ENCODE results near the gene CPA2. TPM values are rescaled to one million over a fixed set of nuclear protein-coding genes. Genes with fewer than 3 reads are reported as not detected.
A peak's percentile ranks its signal among the peaks of the same experiment; 100 is the strongest.
"Not testable (repeated sequence)": the region's sequence is repeated elsewhere in the genome, so short reads cannot be mapped to it uniquely, and the experiment has no call there.

CPA2 gene
- total and polyA plus RNA-seq, 2 donors, result 0.14 to 0.71 TPM

GRCh38 chr7:130243486-130243885, 23.2 kb upstream of the CPA2 start:
- not testable (repeated sequence) for H3K9me3 ChIP-seq (ENCODE audit: control insufficient read depth in 2 of 2, insufficient read depth in 1 of 2, low read length in 1 of 2); H3K27me3 ChIP-seq (ENCODE audit: control insufficient read depth in 2 of 2, insufficient read depth in 1 of 2, low read length in 1 of 2); H3K27ac ChIP-seq (ENCODE audit: low read depth in 1 of 2, low read length in 1 of 2); H3K36me3 ChIP-seq (ENCODE audit: control insufficient read depth in 2 of 2, insufficient read depth in 2 of 2, low read length in 1 of 2); H3K4me3 ChIP-seq (ENCODE audit: low read length in 2 of 2); H3K4me1 ChIP-seq (ENCODE audit: control insufficient read depth in 2 of 2, insufficient read depth in 2 of 2, low read length in 2 of 2)
- 78% methylated on average over 1 of the region's 1 CpG for WGBS
- DNase-seq (ENCODE audit: low read depth in 6 of 9, low spot score in 9 of 9), result peak in 1 of 9 donors; percentile 29

- H3K27ac ChIP-seq (ENCODE audit: low read depth in 1 of 2, low read length in 1 of 2); H3K4me3 ChIP-seq (ENCODE audit: low read length in 2 of 2); H3K9me3 ChIP-seq (ENCODE audit: control insufficient read depth in 2 of 2, insufficient read depth in 1 of 2, low read length in 1 of 2); DNase-seq (ENCODE audit: low read depth in 6 of 9, low spot score in 9 of 9); H3K36me3 ChIP-seq (ENCODE audit: control insufficient read depth in 2 of 2, insufficient read depth in 2 of 2, low read length in 1 of 2); H3K4me1 ChIP-seq (ENCODE audit: control insufficient read depth in 2 of 2, insufficient read depth in 2 of 2, low read length in 2 of 2); H3K27me3 ChIP-seq (ENCODE audit: control insufficient read depth in 2 of 2, insufficient read depth in 1 of 2, low read length in 1 of 2): not testable (repeated sequence)
- 98% methylated on average over 1 of the region's 1 CpG for WGBS
Measured at GRCh38 chr7:130246491-130246890, 20.2 kb upstream of the CPA2 start.

GRCh38 chr7:130248842-130249241, 17.8 kb upstream of the CPA2 start:
- not testable (repeated sequence) for H3K36me3 ChIP-seq (ENCODE audit: control insufficient read depth in 2 of 2, insufficient read depth in 2 of 2, low read length in 1 of 2); H3K9me3 ChIP-seq (ENCODE audit: control insufficient read depth in 2 of 2, insufficient read depth in 1 of 2, low read length in 1 of 2); H3K27ac ChIP-seq (ENCODE audit: low read depth in 1 of 2, low read length in 1 of 2); H3K4me1 ChIP-seq (ENCODE audit: control insufficient read depth in 2 of 2, insufficient read depth in 2 of 2, low read length in 2 of 2); H3K4me3 ChIP-seq (ENCODE audit: low read length in 2 of 2); H3K27me3 ChIP-seq (ENCODE audit: control insufficient read depth in 2 of 2, insufficient read depth in 1 of 2, low read length in 1 of 2); DNase-seq (ENCODE audit: low read depth in 6 of 9, low spot score in 9 of 9)
- 98% methylated on average over 5 of the region's 5 CpGs for WGBS

GRCh38 chr7:130249626-130250025, 17.0 kb upstream of the CPA2 start:
- H3K36me3 ChIP-seq (ENCODE audit: control insufficient read depth in 2 of 2, insufficient read depth in 2 of 2, low read length in 1 of 2); H3K4me3 ChIP-seq (ENCODE audit: low read length in 2 of 2); H3K4me1 ChIP-seq (ENCODE audit: control insufficient read depth in 2 of 2, insufficient read depth in 2 of 2, low read length in 2 of 2); DNase-seq (ENCODE audit: low read depth in 6 of 9, low spot score in 9 of 9); H3K27ac ChIP-seq (ENCODE audit: low read depth in 1 of 2, low read length in 1 of 2); H3K27me3 ChIP-seq (ENCODE audit: control insufficient read depth in 2 of 2, insufficient read depth in 1 of 2, low read length in 1 of 2): not testable (repeated sequence)
- WGBS, result 97% methylated on average over 3 of the region's 3 CpGs
- H3K9me3 ChIP-seq (ENCODE audit: control insufficient read depth in 2 of 2, insufficient read depth in 1 of 2, low read length in 1 of 2), result peaks cover 0 to 12% of the 10 kb centered on the region in 2 donors

- Histone ChIP-seq H3K4me3 (ENCODE audit: low read length in 2 of 2) (no peak overlapping the region), H3K27me3 (ENCODE audit: control insufficient read depth in 2 of 2, insufficient read depth in 1 of 2, low read length in 1 of 2) (no peaks in the 10 kb centered on the region), H3K27ac (ENCODE audit: low read depth in 1 of 2, low read length in 1 of 2) (no peak overlapping the region), H3K4me1 (ENCODE audit: control insufficient read depth in 2 of 2, insufficient read depth in 2 of 2, low read length in 2 of 2) (no peaks in the 10 kb centered on the region), H3K36me3 (ENCODE audit: control insufficient read depth in 2 of 2, insufficient read depth in 2 of 2, low read length in 1 of 2) (no peaks in the 10 kb centered on the region), H3K9me3 (ENCODE audit: control insufficient read depth in 2 of 2, insufficient read depth in 1 of 2, low read length in 1 of 2) (peaks cover 1 to 18% of the 10 kb centered on the region in 2 donors)
- no peak for DNase-seq (ENCODE audit: low read depth in 6 of 9, low spot score in 9 of 9)
- WGBS, result 93% methylated on average over 6 of the region's 6 CpGs
Measured at GRCh38 chr7:130254555-130254954, 12.1 kb upstream of the CPA2 start.

- Histone ChIP-seq H3K9me3 (ENCODE audit: control insufficient read depth in 2 of 2, insufficient read depth in 1 of 2, low read length in 1 of 2) (peaks cover 1 to 23% of the 10 kb centered on the region in 2 donors), H3K4me3 (ENCODE audit: low read length in 2 of 2) (no peak overlapping the region), H3K4me1 (ENCODE audit: control insufficient read depth in 2 of 2, insufficient read depth in 2 of 2, low read length in 2 of 2) (no peaks in the 10 kb centered on the region), H3K36me3 (ENCODE audit: control insufficient read depth in 2 of 2, insufficient read depth in 2 of 2, low read length in 1 of 2) (no peaks in the 10 kb centered on the region), H3K27ac (ENCODE audit: low read depth in 1 of 2, low read length in 1 of 2) (no peak overlapping the region), H3K27me3 (ENCODE audit: control insufficient read depth in 2 of 2, insufficient read depth in 1 of 2, low read length in 1 of 2) (no peaks in the 10 kb centered on the region)
- 93% methylated on average over 2 of the region's 2 CpGs for WGBS
- DNase-seq (ENCODE audit: low read depth in 6 of 9, low spot score in 9 of 9), result no peak
Measured at GRCh38 chr7:130256704-130257103, 10.0 kb upstream of the CPA2 start.

- Histone ChIP-seq H3K27me3 (ENCODE audit: control insufficient read depth in 2 of 2, insufficient read depth in 1 of 2, low read length in 1 of 2) (no peaks in the 10 kb centered on the region), H3K4me3 (ENCODE audit: low read length in 2 of 2) (no peak overlapping the region), H3K4me1 (ENCODE audit: control insufficient read depth in 2 of 2, insufficient read depth in 2 of 2, low read length in 2 of 2) (peaks cover 0 to 12% of the 10 kb centered on the region in 2 donors), H3K27ac (ENCODE audit: low read depth in 1 of 2, low read length in 1 of 2) (no peak overlapping the region), H3K36me3 (ENCODE audit: control insufficient read depth in 2 of 2, insufficient read depth in 2 of 2, low read length in 1 of 2) (no peaks in the 10 kb centered on the region), H3K9me3 (ENCODE audit: control insufficient read depth in 2 of 2, insufficient read depth in 1 of 2, low read length in 1 of 2) (peaks cover 1 to 28% of the 10 kb centered on the region in 2 donors)
- 94% methylated on average over 1 of the region's 1 CpG for WGBS
- no peak for DNase-seq (ENCODE audit: low read depth in 6 of 9, low spot score in 9 of 9)
Measured at GRCh38 chr7:130258494-130259078, 8.1 kb upstream of the CPA2 start.

GRCh38 chr7:130262448-130262847, 4.2 kb upstream of the CPA2 start:
- H3K4me3 ChIP-seq (ENCODE audit: low read length in 2 of 2), result no peak overlapping the region
- WGBS, result 81% methylated on average over 2 of the region's 2 CpGs
- no peak overlapping the region for H3K27ac ChIP-seq (ENCODE audit: low read depth in 1 of 2, low read length in 1 of 2)
- H3K4me1 ChIP-seq (ENCODE audit: control insufficient read depth in 2 of 2, insufficient read depth in 2 of 2, low read length in 2 of 2), result peaks cover 0 to 19% of the 10 kb centered on the region in 2 donors
- no peaks in the 10 kb centered on the region for H3K36me3 ChIP-seq (ENCODE audit: control insufficient read depth in 2 of 2, insufficient read depth in 2 of 2, low read length in 1 of 2)
- H3K9me3 ChIP-seq (ENCODE audit: control insufficient read depth in 2 of 2, insufficient read depth in 1 of 2, low read length in 1 of 2), result peaks cover 0 to 13% of the 10 kb centered on the region in 2 donors
- DNase-seq (ENCODE audit: low read depth in 6 of 9, low spot score in 9 of 9), result no peak
- no peaks in the 10 kb centered on the region for H3K27me3 ChIP-seq (ENCODE audit: control insufficient read depth in 2 of 2, insufficient read depth in 1 of 2, low read length in 1 of 2)

GRCh38 chr7:130263130-130263529, 3.5 kb upstream of the CPA2 start:
- no peaks in the 10 kb centered on the region for H3K36me3 ChIP-seq (ENCODE audit: control insufficient read depth in 2 of 2, insufficient read depth in 2 of 2, low read length in 1 of 2)
- H3K9me3 ChIP-seq (ENCODE audit: control insufficient read depth in 2 of 2, insufficient read depth in 1 of 2, low read length in 1 of 2), result peaks cover 0 to 13% of the 10 kb centered on the region in 2 donors
- DNase-seq (ENCODE audit: low read depth in 6 of 9, low spot score in 9 of 9), result peak in 3 of 9 donors; percentile 18 to 59 (median 33)
- no peaks in the 10 kb centered on the region for H3K27me3 ChIP-seq (ENCODE audit: control insufficient read depth in 2 of 2, insufficient read depth in 1 of 2, low read length in 1 of 2)
- WGBS, result 58% methylated on average over 2 of the region's 2 CpGs
- peak overlapping the region in 1 of 2 donors; percentile 2 for H3K27ac ChIP-seq (ENCODE audit: low read depth in 1 of 2, low read length in 1 of 2)
- H3K4me1 ChIP-seq (ENCODE audit: control insufficient read depth in 2 of 2, insufficient read depth in 2 of 2, low read length in 2 of 2), result peaks cover 0 to 22% of the 10 kb centered on the region in 2 donors
- no peak overlapping the region for H3K4me3 ChIP-seq (ENCODE audit: low read length in 2 of 2)
